ENCODE measurements around the gene SLA2.
A peak's percentile ranks its signal among the peaks of the same experiment; 100 is the strongest.
"Not testable (repeated sequence)": the region's sequence is repeated elsewhere in the genome, so short reads cannot be mapped to it uniquely, and the experiment has no call there.

SLA2 gene

GRCh38 chr20:36572701-36573102 is 73.3 kb downstream of the SLA2 start:
- peak; percentile 77 for DNase-seq

- no peak for DNase-seq
These were observed 74.2 kb downstream of the SLA2 start for GRCh38 chr20:36571564-36572504.

GRCh38 chr20:36569847-36570429 is 76.1 kb downstream of the SLA2 start:
- DNase-seq = no peak

GRCh38 chr20:36565520-36565919 is 80.5 kb downstream of the SLA2 start:
- DNase-seq = no peak

GRCh38 chr20:36564726-36565121 is 81.3 kb downstream of the SLA2 start:
- not testable (repeated sequence) for DNase-seq

- not testable (repeated sequence) for DNase-seq
These were observed 81.8 kb downstream of the SLA2 start for GRCh38 chr20:36564078-36564725.

GRCh38 chr20:36563374-36563773 is 82.6 kb downstream of the SLA2 start:
- DNase-seq = no peak

GRCh38 chr20:36562724-36563123 is 83.3 kb downstream of the SLA2 start:
- DNase-seq = no peak

All from stimulated activated CD4-positive, alpha-beta T cell treated with anti-CD3 and anti-CD28 coated beads, Interleukin-15, amount 100 ng/mL, for 24 hours (primary cell).